MM.1S (cell line): ENCODE measurements around the gene FOXD2.

Source experiments
- DNase-seq: peaks from one replicate; pipeline ENCODE4 v3.0.0-alpha.2; 2015
- H2AFZ ChIP-seq: fragments of 300-600 bp; sonication (generic); 2 replicates; pipeline ENCODE4 v1.6.0; 2016; ENCODE audit warnings: antibody characterized with exemption, low read length
- H3F3A ChIP-seq: fragments of 300-600 bp; sonication (generic); 2 replicates; pipeline ENCODE4 v1.6.1; 2016; ENCODE audit warnings: mild to moderate bottlenecking, antibody characterized with exemption, low read length, moderate library complexity, mixed read lengths; ENCODE audit not compliant: insufficient read depth
- H3K27ac ChIP-seq: fragments of 300-600 bp; sonication (generic); 2 replicates; pipeline ENCODE4 v1.5.1; 2016; ENCODE audit warnings: mild to moderate bottlenecking, low read length
- H3K27me3 ChIP-seq: fragments of 300-600 bp; sonication (generic); replicated peaks from 2 replicates; pipeline ENCODE4 v1.6.0; 2016; ENCODE audit warnings: low read length; ENCODE audit not compliant: insufficient read depth
- H3K36me3 ChIP-seq: fragments of 300-600 bp; sonication (generic); replicated peaks from 2 replicates; pipeline ENCODE4 v1.6.1; 2016; ENCODE audit warnings: mild to moderate bottlenecking, low read length, mixed read lengths; ENCODE audit not compliant: insufficient read depth
- H3K4me1 ChIP-seq: fragments of 300-600 bp; sonication (generic); 2 replicates; pipeline ENCODE4 v1.6.1; 2016; ENCODE audit warnings: low read length, mixed read lengths
- H3K4me2 ChIP-seq: fragments of 300-600 bp; sonication (generic); 2 replicates; pipeline ENCODE4 v1.6.0; 2016; ENCODE audit warnings: low read depth, low read length
- H3K4me3 ChIP-seq: fragments of 300-600 bp; sonication (generic); 2 replicates; pipeline ENCODE4 v1.5.1; 2016; ENCODE audit warnings: low read length, mixed read lengths
- H3K79me2 ChIP-seq: fragments of 300-600 bp; sonication (generic); 2 replicates; pipeline ENCODE4 v1.6.1; 2016; ENCODE audit warnings: mixed run types, low read length, mixed read lengths
- H3K9ac ChIP-seq: fragments of 300-600 bp; sonication (generic); 2 replicates; pipeline ENCODE4 v1.6.1; 2016; ENCODE audit warnings: low read length, mixed read lengths
- H3K9me2 ChIP-seq: fragments of 300-600 bp; sonication (generic); replicated peaks from 2 replicates; pipeline ENCODE4 v1.6.1; 2016; ENCODE audit warnings: mild to moderate bottlenecking, low read length, mixed read lengths; ENCODE audit not compliant: insufficient read depth
- H3K9me3 ChIP-seq: fragments of 300-600 bp; sonication (generic); replicated peaks from 2 replicates; pipeline ENCODE4 v1.6.1; 2016; ENCODE audit warnings: mild to moderate bottlenecking, low read length, mixed read lengths; ENCODE audit not compliant: insufficient read depth
- H4K20me1 ChIP-seq: fragments of 300-600 bp; sonication (generic); 2 replicates; pipeline ENCODE4 v1.6.1; 2016; ENCODE audit warnings: mild to moderate bottlenecking, low read length, moderate library complexity, mixed read lengths; ENCODE audit not compliant: insufficient read depth
- EZH2 ChIP-seq: fragments of 300-600 bp; sonication (generic); optimal IDR thresholded peaks from 2 replicates; pipeline ENCODE3; 2017; ENCODE audit warnings: low read depth, mild to moderate bottlenecking, antibody characterized with exemption, low read length, mixed read lengths
- EZH2phosphoT487 ChIP-seq: fragments of 300-600 bp; sonication (generic); IDR thresholded peaks from 2 replicates; pipeline ENCODE4 v1.6.1; 2018; ENCODE audit warnings: antibody characterized with exemption, low read length
- TF ChIP-seq, protein P1 (sequence below): fragments of 300-600 bp; sonication (generic); IDR thresholded peaks from 2 replicates; pipeline ENCODE4 v1.5.1; 2016; ENCODE audit warnings: antibody characterized with exemption, low read length, mixed read lengths

The FOXD2 gene

DNA sequence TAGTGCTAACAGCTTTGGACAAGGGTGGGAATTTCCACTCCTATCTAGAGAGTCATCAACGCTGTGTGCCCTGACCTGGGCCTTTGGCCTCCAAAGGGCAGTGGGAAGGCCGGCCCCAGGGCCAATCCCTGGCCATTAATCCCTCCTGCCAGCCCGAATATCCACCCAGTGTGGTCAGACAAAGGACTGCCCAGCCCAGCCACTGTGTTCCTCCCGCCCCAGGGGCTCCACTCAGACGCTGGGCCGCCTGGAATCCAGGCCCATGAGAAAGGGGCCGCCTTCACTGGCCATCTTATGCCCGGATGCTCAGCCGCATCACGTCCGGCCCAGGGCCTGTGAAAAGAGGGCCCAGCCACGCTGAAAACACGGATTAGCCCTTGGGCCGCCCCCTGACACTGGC, 25.4 kb upstream of the FOXD2 start:
- no peak overlapping the region for H2AFZ ChIP-seq
- no peaks in the 10 kb centered on the region for H3F3A ChIP-seq
- H3K79me2 ChIP-seq = no peaks in the 10 kb centered on the region
- no peak overlapping the region for H3K9ac ChIP-seq
- H3K4me3 ChIP-seq = no peak overlapping the region
- no peaks in the 10 kb centered on the region for H3K27me3 ChIP-seq
- H4K20me1 ChIP-seq = no peaks in the 10 kb centered on the region
- DNase-seq = no peak
- no peak overlapping the region for H3K27ac ChIP-seq
- no peaks in the 10 kb centered on the region for H3K36me3 ChIP-seq
- no peak overlapping the region for H3K4me2 ChIP-seq
- H3K9me2 ChIP-seq = no peaks in the 10 kb centered on the region
- no peaks in the 10 kb centered on the region for H3K9me3 ChIP-seq
- no peak for TF ChIP-seq EZH2phosphoT487
- TF ChIP-seq, protein P1, sequence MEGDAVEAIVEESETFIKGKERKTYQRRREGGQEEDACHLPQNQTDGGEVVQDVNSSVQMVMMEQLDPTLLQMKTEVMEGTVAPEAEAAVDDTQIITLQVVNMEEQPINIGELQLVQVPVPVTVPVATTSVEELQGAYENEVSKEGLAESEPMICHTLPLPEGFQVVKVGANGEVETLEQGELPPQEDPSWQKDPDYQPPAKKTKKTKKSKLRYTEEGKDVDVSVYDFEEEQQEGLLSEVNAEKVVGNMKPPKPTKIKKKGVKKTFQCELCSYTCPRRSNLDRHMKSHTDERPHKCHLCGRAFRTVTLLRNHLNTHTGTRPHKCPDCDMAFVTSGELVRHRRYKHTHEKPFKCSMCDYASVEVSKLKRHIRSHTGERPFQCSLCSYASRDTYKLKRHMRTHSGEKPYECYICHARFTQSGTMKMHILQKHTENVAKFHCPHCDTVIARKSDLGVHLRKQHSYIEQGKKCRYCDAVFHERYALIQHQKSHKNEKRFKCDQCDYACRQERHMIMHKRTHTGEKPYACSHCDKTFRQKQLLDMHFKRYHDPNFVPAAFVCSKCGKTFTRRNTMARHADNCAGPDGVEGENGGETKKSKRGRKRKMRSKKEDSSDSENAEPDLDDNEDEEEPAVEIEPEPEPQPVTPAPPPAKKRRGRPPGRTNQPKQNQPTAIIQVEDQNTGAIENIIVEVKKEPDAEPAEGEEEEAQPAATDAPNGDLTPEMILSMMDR = no peak
- TF ChIP-seq EZH2 = no peak
- no peaks in the 10 kb centered on the region for H3K4me1 ChIP-seq

DNA sequence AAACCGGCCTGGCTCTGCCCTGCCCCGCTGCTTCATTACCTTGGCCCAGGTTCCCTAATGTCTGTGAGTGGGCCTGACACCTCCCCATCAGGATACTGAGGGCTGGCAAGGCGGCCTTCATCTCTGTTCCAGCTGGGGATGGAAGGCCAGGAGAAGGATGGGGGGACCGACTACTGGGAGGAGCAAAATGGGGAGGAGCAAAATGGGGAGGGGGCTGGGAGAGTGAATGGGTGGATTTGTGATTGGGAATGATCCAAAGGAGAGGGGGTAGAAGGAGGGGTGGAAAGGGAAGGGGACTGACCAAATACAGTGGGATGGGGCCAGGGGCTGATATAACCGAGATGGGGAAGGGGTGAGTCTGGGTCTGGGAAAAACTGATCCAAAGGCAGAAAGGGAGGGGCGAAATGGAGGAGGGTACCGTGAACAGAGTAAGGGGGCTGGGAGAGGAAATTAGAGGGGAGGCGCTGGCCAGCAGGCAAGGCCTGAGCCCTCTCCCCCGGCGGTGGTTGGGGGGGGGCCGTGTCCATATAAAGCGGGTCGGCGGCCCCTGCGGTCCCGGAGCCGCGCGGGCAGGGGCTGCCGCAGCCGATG, 22.0 kb upstream of the FOXD2 start, which contains the start of gene FOXE3:
TSS of gene FOXE3 (plus strand) at position 558 of the 591 bp plus-strand sequence. CDS start at position 589, 31 bp downstream.
- Histone ChIP-seq H3K27me3 (no peaks in the 10 kb centered on the region), H4K20me1 (no peaks in the 10 kb centered on the region), H3K4me2 (no peak within 1 kb of the TSS), H3K36me3 (no peaks in the 10 kb centered on the region), H3K4me3 (no peak within 1 kb of the TSS), H3K9me3 (no peaks in the 10 kb centered on the region), H3K4me1 (no peaks in the 10 kb centered on the region), H3K9me2 (no peaks in the 10 kb centered on the region), H3K79me2 (no peaks in the 10 kb centered on the region), H3F3A (no peaks in the 10 kb centered on the region), H3K9ac (no peak within 1 kb of the TSS), H2AFZ (no peak within 1 kb of the TSS), H3K27ac (no peak within 1 kb of the TSS)
- TF ChIP-seq EZH2 (no peak), EZH2phosphoT487 (no peak)
- TF ChIP-seq, protein P1 = no peak
- DNase-seq = no peak

DNA sequence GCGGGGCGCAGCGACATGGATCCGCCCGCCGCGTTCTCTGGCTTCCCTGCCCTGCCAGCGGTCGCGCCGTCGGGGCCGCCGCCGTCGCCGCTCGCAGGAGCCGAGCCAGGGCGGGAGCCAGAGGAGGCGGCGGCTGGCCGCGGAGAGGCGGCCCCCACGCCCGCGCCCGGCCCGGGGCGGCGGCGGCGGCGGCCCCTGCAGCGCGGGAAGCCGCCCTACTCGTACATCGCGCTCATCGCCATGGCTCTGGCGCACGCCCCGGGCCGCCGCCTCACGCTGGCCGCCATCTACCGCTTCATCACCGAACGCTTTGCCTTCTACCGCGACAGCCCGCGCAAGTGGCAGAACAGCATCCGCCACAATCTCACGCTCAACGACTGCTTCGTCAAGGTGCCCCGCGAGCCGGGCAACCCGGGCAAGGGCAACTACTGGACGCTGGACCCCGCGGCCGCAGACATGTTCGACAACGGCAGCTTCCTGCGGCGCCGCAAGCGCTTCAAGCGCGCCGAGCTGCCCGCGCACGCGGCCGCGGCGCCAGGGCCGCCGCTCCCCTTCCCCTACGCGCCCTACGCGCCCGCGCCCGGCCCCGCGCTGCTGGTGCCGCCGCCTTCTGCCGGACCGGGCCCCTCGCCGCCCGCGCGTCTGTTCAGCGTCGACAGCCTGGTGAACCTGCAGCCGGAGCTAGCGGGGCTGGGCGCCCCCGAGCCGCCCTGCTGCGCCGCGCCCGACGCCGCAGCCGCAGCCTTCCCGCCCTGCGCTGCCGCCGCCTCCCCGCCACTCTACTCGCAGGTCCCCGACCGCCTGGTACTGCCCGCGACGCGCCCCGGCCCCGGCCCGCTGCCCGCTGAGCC, 21.3 kb upstream of the FOXD2 start:
- H3K9me3 ChIP-seq = no peaks in the 10 kb centered on the region
- H3K27ac ChIP-seq = no peak overlapping the region
- H3K27me3 ChIP-seq = no peaks in the 10 kb centered on the region
- no peak overlapping the region for H2AFZ ChIP-seq
- H3K79me2 ChIP-seq = no peaks in the 10 kb centered on the region
- no peak overlapping the region for H3K9ac ChIP-seq
- no peaks in the 10 kb centered on the region for H3K4me1 ChIP-seq
- H3F3A ChIP-seq = no peaks in the 10 kb centered on the region
- no peaks in the 10 kb centered on the region for H3K9me2 ChIP-seq
- H4K20me1 ChIP-seq = no peaks in the 10 kb centered on the region
- TF ChIP-seq EZH2 (no peak), EZH2phosphoT487 (no peak)
- TF ChIP-seq, protein P1 = no peak
- no peak for DNase-seq
- no peaks in the 10 kb centered on the region for H3K36me3 ChIP-seq
- no peak overlapping the region for H3K4me2 ChIP-seq
- no peak overlapping the region for H3K4me3 ChIP-seq
